WTC11 (cell line): ENCODE measurements around the gene CBFB. TPM values are rescaled to one million over a fixed set of nuclear protein-coding genes. Genes with fewer than 3 reads are reported as not detected.
A peak's percentile ranks its signal among the peaks of the same experiment; 100 is the strongest.

Experiments
- ATAC-seq: fragments of 200-7000 bp; cut with Tn5 transposase; 2 replicates; pipeline ENCODE4 v1.10.0; 2021; ENCODE audit warnings: mild to moderate bottlenecking, moderate library complexity
- CTCF ChIA-PET: fragments of 300-600 bp; sonication (Branson Sonifier 250); formaldehyde crosslinking; loops from one replicate; lab custom pipeline; 2021; ENCODE audit warnings: antibody characterized with exemption; lab: Charles Lee
- POLR2A ChIA-PET: fragments of 350-600 bp; sonication (Branson Sonifier 250); formaldehyde crosslinking; loops from one replicate; lab custom pipeline; 2021; ENCODE audit warnings: antibody characterized with exemption; lab: Charles Lee
- DNase-seq: peaks from one replicate; pipeline ENCODE4 v3.0.0; 2021; ENCODE audit warnings: low spot score
- H3K27ac Mint-ChIP-seq: 2 replicates; pipeline ENCODE4 v1.8.0; 2021; ENCODE audit warnings: mixed read lengths
- H3K27me3 Mint-ChIP-seq: 2 replicates; pipeline ENCODE4 v1.8.0; 2021; ENCODE audit warnings: low read depth, mild to moderate bottlenecking, moderate library complexity, mixed read lengths
- H3K36me3 Mint-ChIP-seq: 2 replicates; pipeline ENCODE4 v1.8.0; 2021; ENCODE audit warnings: mixed read lengths
- H3K4me1 Mint-ChIP-seq: 2 replicates; pipeline ENCODE4 v1.8.0; 2022; ENCODE audit warnings: mixed read lengths
- H3K4me3 Mint-ChIP-seq: 2 replicates; pipeline ENCODE4 v1.8.0; 2021; ENCODE audit warnings: mild to moderate bottlenecking, moderate library complexity, mixed read lengths
- H3K9me3 Mint-ChIP-seq: 2 replicates; pipeline ENCODE4 v1.8.0; 2021; ENCODE audit warnings: mixed read lengths
- ETV6 ChIP-seq: sonication (generic); formaldehyde crosslinking; IDR thresholded peaks from 2 replicates; pipeline ENCODE4 v1.8.1; 2022; ENCODE audit warnings: mild to moderate bottlenecking, missing genetic modification reagents
- FOXP1 ChIP-seq: sonication (generic); formaldehyde crosslinking; IDR thresholded peaks from 2 replicates; pipeline ENCODE4 v1.8.0; 2022; ENCODE audit warnings: missing genetic modification reagents, mild to moderate bottlenecking, moderate library complexity, borderline replicate concordance
- GRHL2 ChIP-seq: fragments of 250-450 bp; sonication (Bioruptor Pico); IDR thresholded peaks from 2 replicates; pipeline ENCODE4 v1.8.0; 2022; ENCODE audit warnings: mild to moderate bottlenecking, moderate library complexity; ENCODE audit not compliant: insufficient replicate concordance, severe bottlenecking
- JUN ChIP-seq: sonication (generic); formaldehyde crosslinking; IDR thresholded peaks from 2 replicates; pipeline ENCODE4 v1.8.0; 2023; ENCODE audit warnings: mild to moderate bottlenecking, missing genetic modification reagents
- NFATC4 ChIP-seq: fragments of 250-450 bp; sonication (Bioruptor Pico); IDR thresholded peaks from 2 replicates; pipeline ENCODE4 v1.9.0; 2021; ENCODE audit warnings: mild to moderate bottlenecking
- NFE2L1 ChIP-seq: sonication (generic); formaldehyde crosslinking; IDR thresholded peaks from 2 replicates; pipeline ENCODE4 v1.8.1; 2023; ENCODE audit warnings: missing genetic modification reagents
- OVOL2 ChIP-seq: fragments of 250-450 bp; sonication (Bioruptor Pico); IDR thresholded peaks from 2 replicates; pipeline ENCODE4 v1.9.0; 2021; ENCODE audit warnings: mild to moderate bottlenecking, borderline replicate concordance
- RELA ChIP-seq: sonication (generic); formaldehyde crosslinking; IDR thresholded peaks from 2 replicates; pipeline ENCODE4 v1.8.1; 2022; ENCODE audit warnings: missing genetic modification reagents, mild to moderate bottlenecking, borderline replicate concordance
- SMAD4 ChIP-seq: sonication (generic); formaldehyde crosslinking; IDR thresholded peaks from 2 replicates; pipeline ENCODE4 v1.8.0; 2022; ENCODE audit warnings: mild to moderate bottlenecking, missing genetic modification reagents
- SOX15 ChIP-seq: fragments of 250-450 bp; sonication (Bioruptor Pico); IDR thresholded peaks from 2 replicates; pipeline ENCODE4 v1.9.0; 2021; ENCODE audit warnings: mild to moderate bottlenecking
- TEAD4 ChIP-seq: sonication (generic); formaldehyde crosslinking; IDR thresholded peaks from 2 replicates; pipeline ENCODE4 v1.8.0; 2022; ENCODE audit warnings: mild to moderate bottlenecking, missing genetic modification reagents
- ZBTB21 ChIP-seq: sonication (generic); formaldehyde crosslinking; IDR thresholded peaks from 2 replicates; pipeline ENCODE4 v1.8.1; 2023; ENCODE audit warnings: mild to moderate bottlenecking, missing genetic modification reagents, borderline replicate concordance
- ZNF263 ChIP-seq: sonication (generic); formaldehyde crosslinking; IDR thresholded peaks from 2 replicates; pipeline ENCODE4 v1.8.1; 2022; ENCODE audit warnings: low read depth, mild to moderate bottlenecking, moderate library complexity, missing genetic modification reagents
- total RNA-seq: library from RNA; stranded (reverse); gene quantifications from 3 replicates; pipeline ENCODE4 v1.2.3, GENCODE V29; 2021
- TF ChIP-seq, protein P1 (sequence below): sonication (generic); formaldehyde crosslinking; IDR thresholded peaks from 2 replicates; pipeline ENCODE4 v1.8.0; 2022; ENCODE audit warnings: missing genetic modification reagents
- TF ChIP-seq, protein P2 (sequence below): fragments of 250-450 bp; sonication (Bioruptor Pico); IDR thresholded peaks from 2 replicates; pipeline ENCODE4 v1.8.0; 2021; ENCODE audit warnings: mild to moderate bottlenecking
- TF ChIP-seq, protein P3 (sequence below): sonication (generic); formaldehyde crosslinking; IDR thresholded peaks from 2 replicates; pipeline ENCODE4 v1.8.1; 2023; ENCODE audit warnings: mild to moderate bottlenecking, missing genetic modification reagents, borderline replicate concordance
- TF ChIP-seq, protein P4 (sequence below): sonication (generic); formaldehyde crosslinking; IDR thresholded peaks from 2 replicates; pipeline ENCODE4 v1.8.1; 2022; ENCODE audit warnings: mild to moderate bottlenecking, missing genetic modification reagents, moderate library complexity, borderline replicate concordance

The CBFB gene
- total RNA-seq, 1 experiment from 2014 or later, result 36.9 TPM

DNA sequence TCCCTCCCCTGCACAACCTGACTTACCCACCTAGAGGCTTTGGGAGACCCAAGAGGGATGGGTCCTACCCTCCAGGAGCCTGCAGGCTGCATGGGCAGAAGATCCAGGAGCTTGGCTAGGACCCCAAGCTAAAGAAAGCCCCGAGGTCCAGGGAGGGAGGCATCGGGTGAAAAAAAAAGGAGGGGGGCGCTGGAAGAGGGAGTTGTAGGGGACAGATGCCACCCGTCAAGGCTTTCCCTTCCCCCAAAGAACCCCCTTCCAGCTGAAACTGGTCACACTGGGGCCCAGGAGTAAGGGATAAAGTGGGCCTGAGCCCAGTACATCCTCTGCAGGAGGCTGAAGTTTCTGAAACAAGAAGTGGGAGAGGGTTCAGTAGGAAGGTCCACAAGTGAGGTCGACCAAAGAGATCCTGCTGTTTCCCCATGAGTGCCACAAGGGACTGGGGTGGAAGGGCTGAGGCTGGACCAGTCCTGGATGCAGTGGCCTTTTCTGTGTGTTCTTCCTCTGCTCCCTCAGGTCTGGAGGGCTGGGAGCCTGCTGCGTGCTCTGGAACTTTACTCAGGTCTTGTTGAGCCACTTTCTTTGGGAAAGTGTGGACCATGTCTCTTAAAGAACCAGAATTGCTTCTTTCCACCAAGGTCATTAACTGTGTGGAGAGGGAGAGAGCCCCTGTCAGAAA lies 14.2 kb upstream of the CBFB start (continued):
- no peak for TF ChIP-seq JUN (CRISPR knock-in tag)
- no peak for TF ChIP-seq ETV6 (CRISPR knock-in tag)
- no peak for TF ChIP-seq NFE2L1
- TF ChIP-seq, all 79 proteins: peak for 0

DNA sequence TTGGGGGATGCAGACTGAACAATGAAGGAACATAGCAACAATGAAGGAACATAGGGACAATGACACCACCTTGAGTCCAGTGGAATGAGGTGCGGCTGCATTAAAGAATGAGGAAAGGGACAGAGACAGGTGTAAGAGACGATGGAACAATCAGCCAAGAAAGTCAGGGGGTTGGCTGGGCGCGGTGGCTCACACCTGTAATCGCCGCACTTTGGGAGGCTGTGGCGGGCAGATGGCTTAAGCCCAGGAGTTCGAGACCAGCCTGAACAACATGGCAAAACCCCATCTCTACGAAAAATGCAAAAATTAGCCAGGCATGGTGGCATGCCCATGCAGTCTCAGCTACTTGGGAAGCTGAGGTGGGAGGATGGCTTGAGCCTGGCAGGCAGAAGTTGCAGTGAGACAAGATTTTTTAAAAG lies 13.6 kb upstream of the CBFB start:
- H3K36me3 Mint-ChIP-seq, result no peaks in the 10 kb centered on the region
- H3K27ac Mint-ChIP-seq, result no peak overlapping the region
- H3K27me3 Mint-ChIP-seq, result peaks cover 50% of the 10 kb centered on the region
- POLR2A ChIA-PET, result no interaction called here
- H3K4me3 Mint-ChIP-seq, result peak overlapping the region; percentile 3; the same call in 1 of the 2 replicates
- TF ChIP-seq FOXP1 (CRISPR knock-in tag) (no peak), TEAD4 (CRISPR knock-in tag) (no peak), GRHL2 (no peak)
- TF ChIP-seq, protein P1, sequence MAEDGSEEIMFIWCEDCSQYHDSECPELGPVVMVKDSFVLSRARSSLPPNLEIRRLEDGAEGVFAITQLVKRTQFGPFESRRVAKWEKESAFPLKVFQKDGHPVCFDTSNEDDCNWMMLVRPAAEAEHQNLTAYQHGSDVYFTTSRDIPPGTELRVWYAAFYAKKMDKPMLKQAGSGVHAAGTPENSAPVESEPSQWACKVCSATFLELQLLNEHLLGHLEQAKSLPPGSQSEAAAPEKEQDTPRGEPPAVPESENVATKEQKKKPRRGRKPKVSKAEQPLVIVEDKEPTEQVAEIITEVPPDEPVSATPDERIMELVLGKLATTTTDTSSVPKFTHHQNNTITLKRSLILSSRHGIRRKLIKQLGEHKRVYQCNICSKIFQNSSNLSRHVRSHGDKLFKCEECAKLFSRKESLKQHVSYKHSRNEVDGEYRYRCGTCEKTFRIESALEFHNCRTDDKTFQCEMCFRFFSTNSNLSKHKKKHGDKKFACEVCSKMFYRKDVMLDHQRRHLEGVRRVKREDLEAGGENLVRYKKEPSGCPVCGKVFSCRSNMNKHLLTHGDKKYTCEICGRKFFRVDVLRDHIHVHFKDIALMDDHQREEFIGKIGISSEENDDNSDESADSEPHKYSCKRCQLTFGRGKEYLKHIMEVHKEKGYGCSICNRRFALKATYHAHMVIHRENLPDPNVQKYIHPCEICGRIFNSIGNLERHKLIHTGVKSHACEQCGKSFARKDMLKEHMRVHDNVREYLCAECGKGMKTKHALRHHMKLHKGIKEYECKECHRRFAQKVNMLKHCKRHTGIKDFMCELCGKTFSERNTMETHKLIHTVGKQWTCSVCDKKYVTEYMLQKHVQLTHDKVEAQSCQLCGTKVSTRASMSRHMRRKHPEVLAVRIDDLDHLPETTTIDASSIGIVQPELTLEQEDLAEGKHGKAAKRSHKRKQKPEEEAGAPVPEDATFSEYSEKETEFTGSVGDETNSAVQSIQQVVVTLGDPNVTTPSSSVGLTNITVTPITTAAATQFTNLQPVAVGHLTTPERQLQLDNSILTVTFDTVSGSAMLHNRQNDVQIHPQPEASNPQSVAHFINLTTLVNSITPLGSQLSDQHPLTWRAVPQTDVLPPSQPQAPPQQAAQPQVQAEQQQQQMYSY (CRISPR knock-in tag), result no peak
- ATAC-seq (no peak), DNase-seq (no peak)
- CTCF ChIA-PET, result interaction anchor here (0.7 to 1.5 kb wide), 3 partner anchors 54 to 441 kb away, joined by 4 to 11 read pairs (median 6); partner anchors contain the start of gene CES3
- no peaks in the 10 kb centered on the region for H3K9me3 Mint-ChIP-seq
- H3K4me1 Mint-ChIP-seq, result no peaks in the 10 kb centered on the region

DNA sequence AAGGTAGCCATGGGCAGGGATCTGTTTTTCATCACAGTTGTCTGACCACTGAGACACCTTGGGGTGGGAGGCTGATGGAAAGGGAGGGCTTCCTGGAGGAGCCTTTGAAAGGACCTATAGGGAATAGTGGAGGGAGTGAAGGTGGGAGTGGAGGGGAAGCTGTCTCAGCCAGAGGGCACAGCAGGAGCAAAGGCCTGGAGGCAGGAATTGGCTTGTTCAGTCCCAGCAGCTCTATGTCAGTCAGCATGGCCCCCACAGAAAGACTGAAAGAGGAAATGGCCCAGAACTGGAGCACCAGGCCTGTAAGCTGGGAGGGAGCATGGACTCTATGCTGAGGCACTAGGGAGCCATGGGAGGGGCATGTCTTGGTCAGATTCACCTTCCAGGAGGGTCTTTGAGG lies 12.8 kb upstream of the CBFB start:
- TF ChIP-seq ETV6 (CRISPR knock-in tag) (no peak), NFATC4 (CRISPR knock-in tag) (no peak), SOX15 (CRISPR knock-in tag) (no peak), SMAD4 (no peak), ZBTB21 (no peak), OVOL2 (no peak), RELA (CRISPR knock-in tag) (no peak), ZNF263 (no peak)
- TF ChIP-seq, protein P2, sequence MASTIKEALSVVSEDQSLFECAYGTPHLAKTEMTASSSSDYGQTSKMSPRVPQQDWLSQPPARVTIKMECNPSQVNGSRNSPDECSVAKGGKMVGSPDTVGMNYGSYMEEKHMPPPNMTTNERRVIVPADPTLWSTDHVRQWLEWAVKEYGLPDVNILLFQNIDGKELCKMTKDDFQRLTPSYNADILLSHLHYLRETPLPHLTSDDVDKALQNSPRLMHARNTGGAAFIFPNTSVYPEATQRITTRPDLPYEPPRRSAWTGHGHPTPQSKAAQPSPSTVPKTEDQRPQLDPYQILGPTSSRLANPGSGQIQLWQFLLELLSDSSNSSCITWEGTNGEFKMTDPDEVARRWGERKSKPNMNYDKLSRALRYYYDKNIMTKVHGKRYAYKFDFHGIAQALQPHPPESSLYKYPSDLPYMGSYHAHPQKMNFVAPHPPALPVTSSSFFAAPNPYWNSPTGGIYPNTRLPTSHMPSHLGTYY (CRISPR knock-in tag), result no peak
- TF ChIP-seq, protein P3, sequence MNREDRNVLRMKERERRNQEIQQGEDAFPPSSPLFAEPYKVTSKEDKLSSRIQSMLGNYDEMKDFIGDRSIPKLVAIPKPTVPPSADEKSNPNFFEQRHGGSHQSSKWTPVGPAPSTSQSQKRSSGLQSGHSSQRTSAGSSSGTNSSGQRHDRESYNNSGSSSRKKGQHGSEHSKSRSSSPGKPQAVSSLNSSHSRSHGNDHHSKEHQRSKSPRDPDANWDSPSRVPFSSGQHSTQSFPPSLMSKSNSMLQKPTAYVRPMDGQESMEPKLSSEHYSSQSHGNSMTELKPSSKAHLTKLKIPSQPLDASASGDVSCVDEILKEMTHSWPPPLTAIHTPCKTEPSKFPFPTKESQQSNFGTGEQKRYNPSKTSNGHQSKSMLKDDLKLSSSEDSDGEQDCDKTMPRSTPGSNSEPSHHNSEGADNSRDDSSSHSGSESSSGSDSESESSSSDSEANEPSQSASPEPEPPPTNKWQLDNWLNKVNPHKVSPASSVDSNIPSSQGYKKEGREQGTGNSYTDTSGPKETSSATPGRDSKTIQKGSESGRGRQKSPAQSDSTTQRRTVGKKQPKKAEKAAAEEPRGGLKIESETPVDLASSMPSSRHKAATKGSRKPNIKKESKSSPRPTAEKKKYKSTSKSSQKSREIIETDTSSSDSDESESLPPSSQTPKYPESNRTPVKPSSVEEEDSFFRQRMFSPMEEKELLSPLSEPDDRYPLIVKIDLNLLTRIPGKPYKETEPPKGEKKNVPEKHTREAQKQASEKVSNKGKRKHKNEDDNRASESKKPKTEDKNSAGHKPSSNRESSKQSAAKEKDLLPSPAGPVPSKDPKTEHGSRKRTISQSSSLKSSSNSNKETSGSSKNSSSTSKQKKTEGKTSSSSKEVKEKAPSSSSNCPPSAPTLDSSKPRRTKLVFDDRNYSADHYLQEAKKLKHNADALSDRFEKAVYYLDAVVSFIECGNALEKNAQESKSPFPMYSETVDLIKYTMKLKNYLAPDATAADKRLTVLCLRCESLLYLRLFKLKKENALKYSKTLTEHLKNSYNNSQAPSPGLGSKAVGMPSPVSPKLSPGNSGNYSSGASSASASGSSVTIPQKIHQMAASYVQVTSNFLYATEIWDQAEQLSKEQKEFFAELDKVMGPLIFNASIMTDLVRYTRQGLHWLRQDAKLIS (CRISPR knock-in tag), result no peak
- TF ChIP-seq, protein P4, sequence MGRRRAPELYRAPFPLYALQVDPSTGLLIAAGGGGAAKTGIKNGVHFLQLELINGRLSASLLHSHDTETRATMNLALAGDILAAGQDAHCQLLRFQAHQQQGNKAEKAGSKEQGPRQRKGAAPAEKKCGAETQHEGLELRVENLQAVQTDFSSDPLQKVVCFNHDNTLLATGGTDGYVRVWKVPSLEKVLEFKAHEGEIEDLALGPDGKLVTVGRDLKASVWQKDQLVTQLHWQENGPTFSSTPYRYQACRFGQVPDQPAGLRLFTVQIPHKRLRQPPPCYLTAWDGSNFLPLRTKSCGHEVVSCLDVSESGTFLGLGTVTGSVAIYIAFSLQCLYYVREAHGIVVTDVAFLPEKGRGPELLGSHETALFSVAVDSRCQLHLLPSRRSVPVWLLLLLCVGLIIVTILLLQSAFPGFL (CRISPR knock-in tag), result no peak
- CTCF ChIA-PET, result interaction anchor here (0.5 to 3.3 kb wide), 8 partner anchors 12 to 269 kb away, joined by 3 to 51 read pairs (median 22); partner anchors contain the start of genes B3GNT9, CBFB, CES3 and FBXL8
- H3K9me3 Mint-ChIP-seq, result no peaks in the 10 kb centered on the region
- peaks cover 53% of the 10 kb centered on the region for H3K27me3 Mint-ChIP-seq
- POLR2A ChIA-PET, result no interaction called here
- H3K4me3 Mint-ChIP-seq, result no peak overlapping the region
- no peak overlapping the region for H3K27ac Mint-ChIP-seq
- H3K36me3 Mint-ChIP-seq, result no peaks in the 10 kb centered on the region
- ATAC-seq (no peak), DNase-seq (no peak)
- H3K4me1 Mint-ChIP-seq, result no peaks in the 10 kb centered on the region
